ENCODE data around the gene MRPL14. TPM values are rescaled to one million over a fixed set of nuclear protein-coding genes. Genes with fewer than 3 reads are reported as not detected.

Gene MRPL14
- total RNA-seq, 1 donor from 2014 or later, result 61.8 TPM

GRCh38 chr6:44162876-44163625 is 35.8 kb upstream of the MRPL14 start:
- Histone ChIP-seq H3K4me1 (no peaks in the 10 kb centered on the region), H3K27me3 (no peaks in the 10 kb centered on the region), H3K36me3 (no peaks in the 10 kb centered on the region), H3K9me3 (no peaks in the 10 kb centered on the region), H3K27ac (no peak overlapping the region), H3K4me3 (no peak overlapping the region)
- TF ChIP-seq CTCF (IDR thresholded peaks at IDR 0.05), result no peak
- intact Hi-C loops (cut with DNase I), result no loop called here
- no peak for DNase-seq (ENCODE audit: low spot score in 2 of 2)

GRCh38 chr6:44161997-44162338 is 34.7 kb upstream of the MRPL14 start:
- intact Hi-C loops (cut with DNase I), result no loop called here
- Histone ChIP-seq H3K36me3 (no peaks in the 10 kb centered on the region), H3K4me3 (no peak overlapping the region), H3K9me3 (no peaks in the 10 kb centered on the region), H3K4me1 (no peaks in the 10 kb centered on the region), H3K27me3 (no peaks in the 10 kb centered on the region), H3K27ac (no peak overlapping the region)
- TF ChIP-seq CTCF (IDR thresholded peaks at IDR 0.05), result no peak
- no peak for DNase-seq (ENCODE audit: low spot score in 2 of 2)

- no peak for DNase-seq (ENCODE audit: low spot score in 2 of 2)
- no peak for TF ChIP-seq CTCF (IDR thresholded peaks at IDR 0.05)
- H3K27me3 ChIP-seq, result no peaks in the 10 kb centered on the region
- no peaks in the 10 kb centered on the region for H3K36me3 ChIP-seq
- H3K27ac ChIP-seq, result no peak within 1 kb of the TSS
- H3K4me3 ChIP-seq, result no peak within 1 kb of the TSS
- H3K4me1 ChIP-seq, result no peaks in the 10 kb centered on the region
- H3K9me3 ChIP-seq, result no peaks in the 10 kb centered on the region
- intact Hi-C loops (cut with DNase I), result no loop called here
Measured at GRCh38 chr6:44158770-44159228, 31.5 kb upstream of the MRPL14 start, which contains the start of gene CAPN11. Gene CAPN11, plus strand, starts transcription at chr6:44158820. Its CDS starts 29 bp downstream, at chr6:44158849.

GRCh38 chr6:44157152-44157521 is 29.9 kb upstream of the MRPL14 start:
- Histone ChIP-seq H3K27me3 (no peaks in the 10 kb centered on the region), H3K9me3 (no peaks in the 10 kb centered on the region), H3K4me1 (no peaks in the 10 kb centered on the region), H3K36me3 (peaks cover 0 to 6% of the 10 kb centered on the region in 2 donors), H3K4me3 (no peak overlapping the region), H3K27ac (no peak overlapping the region)
- intact Hi-C loops (cut with DNase I), result no loop called here
- TF ChIP-seq CTCF (IDR thresholded peaks at IDR 0.05), result no peak
- DNase-seq (ENCODE audit: low spot score in 2 of 2), result no peak

- intact Hi-C loops (cut with DNase I), result no loop called here
- Histone ChIP-seq H3K27me3 (no peaks in the 10 kb centered on the region), H3K36me3 (peaks cover 0 to 6% of the 10 kb centered on the region in 2 donors), H3K9me3 (no peaks in the 10 kb centered on the region), H3K4me1 (peaks cover 0 to 1% of the 10 kb centered on the region in 2 donors), H3K4me3 (no peak overlapping the region), H3K27ac (no peak overlapping the region)
- no peak for TF ChIP-seq CTCF (IDR thresholded peaks at IDR 0.05)
- no peak for DNase-seq (ENCODE audit: low spot score in 2 of 2)
Measured at GRCh38 chr6:44156494-44157151, 29.4 kb upstream of the MRPL14 start.
